Esophagus muscularis mucosa (tissue), 4 donors: ENCODE results near the gene HLA-DOB. TPM values are rescaled to one million over a fixed set of nuclear protein-coding genes. Genes with fewer than 3 reads are reported as not detected.

Experiments used
- DNase-seq: peaks from one replicate; pipeline ENCODE4 v3.0.0-alpha.2; 2017; ENCODE audit errors: extremely low spot score
- H3K27ac ChIP-seq, 4 donors: fragments of 200-600 bp; sonication (generic); replicated peaks in 1 of 4; 1 replicate in 3 of 4; 2 replicates in 1 of 4; pipeline ENCODE4 v1.5.1; 2016 to 2019; ENCODE audit warnings: mild to moderate bottlenecking in 1 of 4
- H3K27me3 ChIP-seq, 4 donors: fragments of 200-600 bp; sonication (generic); one replicate each; pipeline versions ENCODE4 v1.5.1 to v1.6.0; 2016 to 2019
- H3K36me3 ChIP-seq, 4 donors: fragments of 200-600 bp; sonication (generic); one replicate each; pipeline ENCODE4 v1.5.1; 2016 to 2019
- H3K4me1 ChIP-seq, 4 donors: fragments of 200-600 bp; sonication (generic); one replicate each; pipeline ENCODE4 v1.5.1; 2016 to 2019
- H3K4me3 ChIP-seq, 4 donors: fragments of 200-600 bp; sonication (generic); 1 replicate in 2 of 4; 2 replicates in 2 of 4; pipeline ENCODE4 v1.5.1; 2016 to 2019; ENCODE audit warnings: mild to moderate bottlenecking in 4 of 4, moderate library complexity in 1 of 4
- H3K9me3 ChIP-seq, 4 donors: fragments of 200-600 bp; sonication (generic); 1 replicate in 3 of 4; 2 replicates in 1 of 4; pipeline ENCODE4 v1.5.1; 2016 to 2019
- EP300 ChIP-seq: sonication (generic); formaldehyde crosslinking; IDR thresholded peaks from one replicate; pipeline ENCODE4 v1.6.1; 2017; ENCODE audit warnings: antibody characterized with exemption
- POLR2A ChIP-seq: fragments of 450-650 bp; IDR thresholded peaks from one replicate; pipeline ENCODE4 v1.6.1; 2017; ENCODE audit warnings: antibody characterized with exemption, moderate library complexity, mild to moderate bottlenecking, low read depth
- POLR2AphosphoS5 ChIP-seq, 2 donors: sonication (generic); formaldehyde crosslinking; IDR thresholded peaks; one replicate each; pipeline ENCODE4 v1.6.1; 2017; ENCODE audit warnings: antibody characterized with exemption in 2 of 2
- WGBS: methylation state at CpG from one replicate; pipeline ENCODE4 v1.1.5; 2018; 5-methylcytosine and 5-hydroxymethylcytosine counted together
- intact Hi-C: fragments of 100-400 bp; cut with DNase I; formaldehyde crosslinking; loops from one replicate; pipeline ENCODE4 v1.15.1; 2023
- total RNA-seq, 4 donors: library from RNA; depleted of rRNA; stranded (reverse); fragments of >200 nt; gene quantifications; one replicate each; pipeline versions ENCODE4 v1.1.0 to v1.2.1, GENCODE V29; 2016
- TF ChIP-seq, protein P1 (sequence below), 3 experiments: fragments of 200-600 bp in 2 of 3; fragments of 450-650 bp in 1 of 3; sonication (generic) in 2 of 3; IDR thresholded peaks; one replicate each; pipeline ENCODE4 v1.5.1; 2017 to 2019; ENCODE audit warnings: antibody characterized with exemption in 3 of 3, mild to moderate bottlenecking in 2 of 3, moderate library complexity in 1 of 3

HLA-DOB gene
- total RNA-seq, 4 donors from 2014 or later, result 0.19 to 0.33 (median 0.29) TPM; not detected in 1

DNA sequence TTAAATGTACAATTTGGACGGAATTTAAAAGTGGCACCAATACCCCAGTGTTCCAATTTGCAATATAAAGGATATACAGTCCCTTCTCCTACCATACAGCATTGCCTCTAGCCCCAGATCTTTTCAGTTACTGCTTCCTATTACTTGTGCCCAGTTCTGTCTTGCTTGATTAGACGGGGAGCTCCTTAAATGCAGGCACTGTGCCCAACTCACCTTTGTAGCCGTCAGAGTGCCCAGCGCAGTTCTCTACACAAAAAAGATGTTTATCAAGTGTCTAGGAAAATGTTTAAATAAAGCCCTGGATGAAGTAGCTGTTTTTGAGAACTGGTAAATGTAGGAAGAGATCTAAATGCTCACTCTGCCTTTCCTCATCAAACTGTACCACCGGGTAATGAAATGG is 14.1 kb upstream of the HLA-DOB start:
- H3K4me3 ChIP-seq, result no peak overlapping the region
- peaks cover 0 to 2% (median 0%) of the 10 kb centered on the region in 4 donors for H3K4me1 ChIP-seq
- no peaks in the 10 kb centered on the region for H3K27me3 ChIP-seq
- no peak for TF ChIP-seq EP300
- no peak for TF ChIP-seq POLR2AphosphoS5 (IDR thresholded peaks at IDR 0.05)
- TF ChIP-seq, protein P1, sequence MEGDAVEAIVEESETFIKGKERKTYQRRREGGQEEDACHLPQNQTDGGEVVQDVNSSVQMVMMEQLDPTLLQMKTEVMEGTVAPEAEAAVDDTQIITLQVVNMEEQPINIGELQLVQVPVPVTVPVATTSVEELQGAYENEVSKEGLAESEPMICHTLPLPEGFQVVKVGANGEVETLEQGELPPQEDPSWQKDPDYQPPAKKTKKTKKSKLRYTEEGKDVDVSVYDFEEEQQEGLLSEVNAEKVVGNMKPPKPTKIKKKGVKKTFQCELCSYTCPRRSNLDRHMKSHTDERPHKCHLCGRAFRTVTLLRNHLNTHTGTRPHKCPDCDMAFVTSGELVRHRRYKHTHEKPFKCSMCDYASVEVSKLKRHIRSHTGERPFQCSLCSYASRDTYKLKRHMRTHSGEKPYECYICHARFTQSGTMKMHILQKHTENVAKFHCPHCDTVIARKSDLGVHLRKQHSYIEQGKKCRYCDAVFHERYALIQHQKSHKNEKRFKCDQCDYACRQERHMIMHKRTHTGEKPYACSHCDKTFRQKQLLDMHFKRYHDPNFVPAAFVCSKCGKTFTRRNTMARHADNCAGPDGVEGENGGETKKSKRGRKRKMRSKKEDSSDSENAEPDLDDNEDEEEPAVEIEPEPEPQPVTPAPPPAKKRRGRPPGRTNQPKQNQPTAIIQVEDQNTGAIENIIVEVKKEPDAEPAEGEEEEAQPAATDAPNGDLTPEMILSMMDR (IDR thresholded peaks at IDR 0.05), result no peak
- no peak for TF ChIP-seq POLR2A
- intact Hi-C loops, result no loop called here
- H3K27ac ChIP-seq, result no peak overlapping the region
- no peaks in the 10 kb centered on the region for H3K9me3 ChIP-seq
- peaks cover 30 to 82% (median 64%) of the 10 kb centered on the region in 4 donors for H3K36me3 ChIP-seq
- 94% methylated on average over 5 of the region's 5 CpGs for WGBS
- DNase-seq, result no peak

DNA sequence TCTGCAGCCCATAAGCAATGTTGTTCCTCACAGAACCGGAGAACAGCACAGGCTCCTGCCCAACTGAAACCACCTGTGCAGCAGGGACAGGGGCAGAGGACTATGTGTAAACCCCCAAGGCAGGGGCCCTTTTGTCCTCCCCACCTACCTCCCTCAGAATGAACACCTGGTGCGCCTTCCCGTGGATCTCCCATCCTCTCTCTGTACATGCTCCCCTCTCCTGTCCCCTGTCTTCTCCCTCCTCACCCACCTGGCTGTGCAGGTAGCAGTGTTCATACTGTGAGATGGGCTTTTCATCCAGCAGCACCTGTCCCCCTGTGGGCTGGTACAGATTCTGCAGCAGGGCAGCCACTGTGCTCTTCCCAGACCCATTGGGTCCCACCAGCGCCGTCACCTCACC is 13.2 kb upstream of the HLA-DOB start:
- H3K36me3 ChIP-seq, result peaks cover 26 to 73% (median 55%) of the 10 kb centered on the region in 4 donors
- peaks cover 0 to 2% (median 0%) of the 10 kb centered on the region in 4 donors for H3K4me1 ChIP-seq
- WGBS, result 97% methylated on average over 5 of the region's 5 CpGs
- intact Hi-C loops, result no loop called here
- no peak overlapping the region for H3K4me3 ChIP-seq
- no peaks in the 10 kb centered on the region for H3K9me3 ChIP-seq
- no peak overlapping the region for H3K27ac ChIP-seq
- DNase-seq, result no peak
- no peaks in the 10 kb centered on the region for H3K27me3 ChIP-seq
- TF ChIP-seq POLR2A (no peak), POLR2AphosphoS5 (IDR thresholded peaks at IDR 0.05) (no peak), EP300 (no peak)
- TF ChIP-seq, protein P1 (IDR thresholded peaks at IDR 0.05), result no peak

GRCh38 chr6:32829495-32829894 is 12.7 kb upstream of the HLA-DOB start:
- no peak overlapping the region for H3K27ac ChIP-seq
- intact Hi-C loops, result no loop called here
- 72% methylated on average over 7 of the region's 7 CpGs for WGBS
- no peak overlapping the region for H3K4me3 ChIP-seq
- peaks cover 0 to 2% (median 0%) of the 10 kb centered on the region in 4 donors for H3K4me1 ChIP-seq
- no peak for TF ChIP-seq POLR2A
- no peak for TF ChIP-seq POLR2AphosphoS5 (IDR thresholded peaks at IDR 0.05)
- TF ChIP-seq EP300, result no peak
- TF ChIP-seq, protein P1 (IDR thresholded peaks at IDR 0.05), result no peak
- no peaks in the 10 kb centered on the region for H3K27me3 ChIP-seq
- no peak for DNase-seq
- H3K9me3 ChIP-seq, result no peaks in the 10 kb centered on the region
- H3K36me3 ChIP-seq, result peaks cover 22 to 68% (median 51%) of the 10 kb centered on the region in 4 donors

GRCh38 chr6:32827025-32827424 is 10.2 kb upstream of the HLA-DOB start:
- WGBS, result 81% methylated on average over 3 of the region's 3 CpGs
- DNase-seq, result no peak
- H3K4me1 ChIP-seq, result peaks cover 0 to 2% (median 0%) of the 10 kb centered on the region in 4 donors
- intact Hi-C loops, result no loop called here
- TF ChIP-seq, protein P1 (IDR thresholded peaks at IDR 0.05), result no peak
- no peak for TF ChIP-seq POLR2A
- TF ChIP-seq EP300, result no peak
- TF ChIP-seq POLR2AphosphoS5 (IDR thresholded peaks at IDR 0.05), result no peak
- no peaks in the 10 kb centered on the region for H3K27me3 ChIP-seq
- no peak overlapping the region for H3K27ac ChIP-seq
- H3K9me3 ChIP-seq, result no peaks in the 10 kb centered on the region
- H3K4me3 ChIP-seq, result no peak overlapping the region
- H3K36me3 ChIP-seq, result peaks cover 22 to 48% (median 44%) of the 10 kb centered on the region in 4 donors

DNA sequence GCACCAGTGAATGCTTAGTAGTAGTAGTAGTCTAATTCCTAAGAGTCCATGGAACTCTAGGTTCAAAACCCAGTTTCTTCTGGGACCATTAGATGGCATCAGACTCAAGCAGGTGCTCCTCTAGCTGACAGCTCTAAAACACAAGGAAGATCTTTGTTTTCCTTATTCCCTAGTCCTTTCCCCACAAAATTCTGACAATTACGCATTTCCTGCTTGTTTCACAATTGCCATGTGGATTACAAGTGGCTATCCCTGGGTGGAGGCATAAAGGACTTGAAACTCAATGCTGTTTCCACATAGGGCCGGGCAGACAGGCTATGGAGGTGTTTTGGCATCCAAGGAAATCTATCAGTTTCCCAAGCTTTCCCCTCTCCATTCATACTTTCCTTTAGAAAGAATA is 9.2 kb upstream of the HLA-DOB start:
- H3K36me3 ChIP-seq, result peaks cover 22 to 37% (median 34%) of the 10 kb centered on the region in 4 donors
- intact Hi-C loops, result no loop called here
- H3K4me1 ChIP-seq, result peaks cover 0 to 2% (median 0%) of the 10 kb centered on the region in 4 donors
- H3K27ac ChIP-seq, result peak overlapping the region; percentile 10 to 22 (median 20)
- H3K27me3 ChIP-seq, result no peaks in the 10 kb centered on the region
- TF ChIP-seq POLR2AphosphoS5 (IDR thresholded peaks at IDR 0.05), result peak; percentile 28 to 47
- TF ChIP-seq, protein P1 (IDR thresholded peaks at IDR 0.05), result peak; percentile 29 to 38 (median 35)
- no peak for TF ChIP-seq POLR2A
- TF ChIP-seq EP300, result no peak
- DNase-seq, result no peak
- 43% methylated on average over 2 of the region's 2 CpGs for WGBS
- no peaks in the 10 kb centered on the region for H3K9me3 ChIP-seq
- no peak overlapping the region for H3K4me3 ChIP-seq
